ENCODE data around the gene HS2ST1. TPM values are rescaled to one million over a fixed set of nuclear protein-coding genes. Genes with fewer than 3 reads are reported as not detected.

HS2ST1 gene
- total and polyA plus RNA-seq, 2 donors (not counting 1 experiment from before 2014, with no cell fraction given): 19.2 to 22.5 TPM

GRCh38 chr1:86965012-86965826 is 50.8 kb downstream of the HS2ST1 start:
- Histone ChIP-seq H3K9me3 (ENCODE audit: control insufficient read depth, insufficient read depth, low read depth, low read length) (no peaks in the 10 kb centered on the region), H3K4me2 (ENCODE audit: extremely low read depth, insufficient read depth, low read length) (no peak overlapping the region), H2AFZ (ENCODE audit: low read length) (no peak overlapping the region), H4K20me1 (ENCODE audit: control insufficient read depth, extremely low read depth, insufficient read depth, low read length) (no peaks in the 10 kb centered on the region), H3K9ac (ENCODE audit: insufficient read depth, low read length) (no peak overlapping the region), H3K4me1 (ENCODE audit: control insufficient read depth, extremely low read depth, insufficient read depth, low read length) (no peaks in the 10 kb centered on the region), H3K27me3 (ENCODE audit: control insufficient read depth, insufficient read depth, low read length) (no peaks in the 10 kb centered on the region), H3K4me3 (replicated peaks in 1 of 4; ENCODE audit: control extremely low read depth in 1 of 4, insufficient read depth in 1 of 4, low read depth in 3 of 4, low read length in 4 of 4) (no peak overlapping the region), H3K36me3 (ENCODE audit: control insufficient read depth, insufficient read depth, low read length) (no peaks in the 10 kb centered on the region), H3K27ac (ENCODE audit: insufficient read depth, low read length) (no peak overlapping the region), H3K79me2 (ENCODE audit: control insufficient read depth, insufficient read depth, low read length) (no peaks in the 10 kb centered on the region)
- DNase-seq (ENCODE audit: low read depth in 2 of 2): peak; percentile 20 to 69
- peak; percentile 82 to 84 for TF ChIP-seq CTCF (conservative IDR thresholded peaks at IDR 0.05 in 1 of 2, IDR thresholded peaks at IDR 0.05 in 1 of 2; ENCODE audit: low read depth in 1 of 2, low read length in 2 of 2)
- no peak for TF ChIP-seq EZH2 (IDR thresholded peaks at IDR 0.05; ENCODE audit: low read length, missing control alignments)

GRCh38 chr1:86965827-86966182 is 51.4 kb downstream of the HS2ST1 start:
- Histone ChIP-seq H3K36me3 (ENCODE audit: control insufficient read depth, insufficient read depth, low read length) (no peaks in the 10 kb centered on the region), H3K4me1 (ENCODE audit: control insufficient read depth, extremely low read depth, insufficient read depth, low read length) (no peaks in the 10 kb centered on the region), H3K4me2 (ENCODE audit: extremely low read depth, insufficient read depth, low read length) (no peak overlapping the region), H3K27me3 (ENCODE audit: control insufficient read depth, insufficient read depth, low read length) (no peaks in the 10 kb centered on the region), H3K9ac (ENCODE audit: insufficient read depth, low read length) (no peak overlapping the region), H3K9me3 (ENCODE audit: control insufficient read depth, insufficient read depth, low read depth, low read length) (no peaks in the 10 kb centered on the region), H2AFZ (ENCODE audit: low read length) (no peak overlapping the region), H4K20me1 (ENCODE audit: control insufficient read depth, extremely low read depth, insufficient read depth, low read length) (no peaks in the 10 kb centered on the region), H3K4me3 (replicated peaks in 1 of 4; ENCODE audit: control extremely low read depth in 1 of 4, insufficient read depth in 1 of 4, low read depth in 3 of 4, low read length in 4 of 4) (no peak overlapping the region), H3K27ac (ENCODE audit: insufficient read depth, low read length) (no peak overlapping the region), H3K79me2 (ENCODE audit: control insufficient read depth, insufficient read depth, low read length) (no peaks in the 10 kb centered on the region)
- TF ChIP-seq CTCF (conservative IDR thresholded peaks at IDR 0.05 in 1 of 2, IDR thresholded peaks at IDR 0.05 in 1 of 2; ENCODE audit: low read depth in 1 of 2, low read length in 2 of 2) (no peak), EZH2 (IDR thresholded peaks at IDR 0.05; ENCODE audit: low read length, missing control alignments) (no peak)
- no peak for DNase-seq (ENCODE audit: low read depth in 2 of 2)

GRCh38 chr1:86970938-86971337 is 56.5 kb downstream of the HS2ST1 start:
- Histone ChIP-seq H3K27ac (ENCODE audit: insufficient read depth, low read length) (no peak overlapping the region), H4K20me1 (ENCODE audit: control insufficient read depth, extremely low read depth, insufficient read depth, low read length) (no peaks in the 10 kb centered on the region), H3K79me2 (ENCODE audit: control insufficient read depth, insufficient read depth, low read length) (no peaks in the 10 kb centered on the region), H3K4me1 (ENCODE audit: control insufficient read depth, extremely low read depth, insufficient read depth, low read length) (no peaks in the 10 kb centered on the region), H3K9ac (ENCODE audit: insufficient read depth, low read length) (no peak overlapping the region), H3K9me3 (ENCODE audit: control insufficient read depth, insufficient read depth, low read depth, low read length) (no peaks in the 10 kb centered on the region), H3K27me3 (ENCODE audit: control insufficient read depth, insufficient read depth, low read length) (no peaks in the 10 kb centered on the region), H3K36me3 (ENCODE audit: control insufficient read depth, insufficient read depth, low read length) (no peaks in the 10 kb centered on the region), H3K4me3 (replicated peaks in 1 of 4; ENCODE audit: control extremely low read depth in 1 of 4, insufficient read depth in 1 of 4, low read depth in 3 of 4, low read length in 4 of 4) (no peak overlapping the region), H2AFZ (ENCODE audit: low read length) (no peak overlapping the region), H3K4me2 (ENCODE audit: extremely low read depth, insufficient read depth, low read length) (no peak overlapping the region)
- TF ChIP-seq CTCF (conservative IDR thresholded peaks at IDR 0.05 in 1 of 2, IDR thresholded peaks at IDR 0.05 in 1 of 2; ENCODE audit: low read depth in 1 of 2, low read length in 2 of 2) (no peak), EZH2 (IDR thresholded peaks at IDR 0.05; ENCODE audit: low read length, missing control alignments) (no peak)
- no peak for DNase-seq (ENCODE audit: low read depth in 2 of 2)
